SK-N-SH (cell line): ENCODE measurements around the gene ZFHX3. TPM values are rescaled to one million over a fixed set of nuclear protein-coding genes. Genes with fewer than 3 reads are reported as not detected.
A peak's percentile ranks its signal among the peaks of the same experiment; 100 is the strongest.

Experiments
- CTCF ChIA-PET: fragments of 300-600, 350-600 bp; formaldehyde crosslinking; extraction: SDS; loops from one replicate; lab custom pipeline; 2021; lab: Yijun Ruan, JAX
- POLR2A ChIA-PET: fragments of 350-600 bp; sonication (Branson Sonifier 250); formaldehyde crosslinking; extraction: SDS; loops from one replicate; lab custom pipeline; 2020; ENCODE audit warnings: antibody characterized with exemption, inconsistent platforms; lab: Yijun Ruan, JAX
- DNase-seq: peaks from one replicate; pipeline ENCODE4 v3.0.0; 2012
- H2AFZ ChIP-seq: fragments of 200-600 bp; sonication (generic); 2 replicates; pipeline ENCODE4 v1.8.1; 2016; ENCODE audit warnings: antibody characterized with exemption, mild to moderate bottlenecking, low read depth
- H3F3A ChIP-seq: fragments of 200-600 bp; sonication (generic); replicated peaks from 2 replicates; pipeline ENCODE3; 2016; ENCODE audit warnings: antibody characterized with exemption, mild to moderate bottlenecking; ENCODE audit not compliant: insufficient read depth
- H3K27ac ChIP-seq, 2 experiments: fragments of 200-500 bp in 1 of 2; fragments of 200-600 bp in 1 of 2; sonication (Bioruptor generic) in 1 of 2; sonication (generic), shearing (Covaris generic) in 1 of 2; 2 replicates each; pipeline versions ENCODE4 v1.5.1 to v1.6.1; 2014 to 2016; ENCODE audit warnings: low read depth in 2 of 2, inconsistent platforms in 1 of 2, low read length in 1 of 2, mild to moderate bottlenecking in 1 of 2, mixed read lengths in 1 of 2
- H3K27me3 ChIP-seq: fragments of 200-600 bp; sonication (generic), shearing (Covaris generic); 2 replicates; pipeline ENCODE4 v1.6.1; 2016; ENCODE audit warnings: mixed run types; ENCODE audit not compliant: insufficient read depth
- H3K36me3 ChIP-seq, 2 experiments: fragments of 200-500 bp in 1 of 2; fragments of 200-600 bp in 1 of 2; sonication (Bioruptor generic) in 1 of 2; sonication (generic) in 1 of 2; replicated peaks in 1 of 2; 2 replicates each; pipeline versions ENCODE3 to v1.5.1; 2014 to 2016; ENCODE audit warnings: low read length in 1 of 2, mild to moderate bottlenecking in 1 of 2; ENCODE audit not compliant: insufficient read depth in 2 of 2, control insufficient read depth in 1 of 2
- H3K4me1 ChIP-seq, 2 experiments: fragments of 200-500 bp in 1 of 2; fragments of 200-600 bp in 1 of 2; sonication (Bioruptor generic) in 1 of 2; sonication (generic), shearing (Covaris generic) in 1 of 2; 2 replicates each; pipeline versions ENCODE4 v1.5.1 to v1.6.1; 2014 to 2016; ENCODE audit warnings: low read depth in 1 of 2, low read length in 1 of 2, mixed run types in 1 of 2; ENCODE audit not compliant: insufficient read depth in 2 of 2, control insufficient read depth in 1 of 2
- H3K4me2 ChIP-seq: fragments of 200-600 bp; sonication (generic), shearing (Covaris generic); 2 replicates; pipeline ENCODE4 v1.6.1; 2017; ENCODE audit warnings: mixed run types
- H3K4me3 ChIP-seq, 2 experiments: fragments of 200-500 bp in 1 of 2; fragments of 200-600 bp in 1 of 2; sonication (Bioruptor generic) in 1 of 2; sonication (generic), shearing (Covaris generic) in 1 of 2; 2 replicates each; pipeline versions ENCODE4 v1.5.1 to v1.8.1; 2014 to 2016; ENCODE audit warnings: low read depth in 2 of 2, inconsistent platforms in 1 of 2, low read length in 1 of 2, mild to moderate bottlenecking in 1 of 2, mixed read lengths in 1 of 2, moderate library complexity in 1 of 2
- H3K79me2 ChIP-seq: fragments of 200-600 bp; sonication (generic); 2 replicates; pipeline ENCODE4 v1.8.1; 2017; ENCODE audit warnings: mild to moderate bottlenecking; ENCODE audit not compliant: insufficient read depth
- H3K9ac ChIP-seq: fragments of 200-600 bp; sonication (generic); 2 replicates; pipeline ENCODE4 v1.6.1; 2017; ENCODE audit warnings: mixed run types
- H3K9me2 ChIP-seq: fragments of 200-600 bp; sonication (generic); 2 replicates; pipeline ENCODE4 v1.6.1; 2017; ENCODE audit warnings: mixed run types
- H3K9me3 ChIP-seq: fragments of 200-600 bp; sonication (generic); 2 replicates; pipeline ENCODE4 v1.6.1; 2017; ENCODE audit warnings: mixed run types, mild to moderate bottlenecking, moderate library complexity
- H4K20me1 ChIP-seq: fragments of 200-600 bp; sonication (generic); 2 replicates; pipeline ENCODE4 v1.6.1; 2017; ENCODE audit warnings: mild to moderate bottlenecking, mixed run types; ENCODE audit not compliant: insufficient read depth
- CHD2 ChIP-seq: fragments of 150-350 bp; IDR thresholded peaks from 2 replicates; pipeline ENCODE4 v1.6.1; 2018; ENCODE audit warnings: low read length; ENCODE audit not compliant: partially characterized antibody
- MEF2A ChIP-seq: IDR thresholded peaks from 2 replicates; pipeline ENCODE4 v1.4.0; 2012; ENCODE audit warnings: low read depth, borderline replicate concordance
- REST ChIP-seq: IDR thresholded peaks from 2 replicates; pipeline ENCODE4 v1.6.1; 2012; ENCODE audit warnings: mild to moderate bottlenecking, low read depth, low read length, moderate library complexity
- RXRA ChIP-seq: IDR thresholded peaks from 2 replicates; pipeline ENCODE4 v1.4.0; 2012; ENCODE audit warnings: low read depth, mild to moderate bottlenecking, borderline replicate concordance
- TAF1 ChIP-seq: IDR thresholded peaks from 2 replicates; pipeline ENCODE4 v1.6.1; 2012; ENCODE audit warnings: low read depth, mild to moderate bottlenecking, low read length, moderate library complexity, borderline replicate concordance
- USF2 ChIP-seq: fragments of 150-350 bp; IDR thresholded peaks from 2 replicates; pipeline ENCODE4 v1.6.1; 2017; ENCODE audit warnings: antibody characterized with exemption, low read length, low read depth, borderline replicate concordance
- YY1 ChIP-seq: IDR thresholded peaks from 2 replicates; pipeline ENCODE4 v1.4.0; 2012; ENCODE audit warnings: low read depth, mild to moderate bottlenecking
- ZBTB33 ChIP-seq: IDR thresholded peaks from 2 replicates; pipeline ENCODE4 v1.4.0; 2012; ENCODE audit warnings: low read depth, borderline replicate concordance
- WGBS: methylation state at CpG from one replicate; pipeline ENCODE4 v1.1.6; 2017; ENCODE audit warnings: low lambda C conversion rate; 5-methylcytosine and 5-hydroxymethylcytosine counted together
- polyA plus RNA-seq, 3 experiments: library from polyadenylated mRNA; depleted of rRNA; stranded (reverse); fragments of >200 nt; gene quantifications; 2 replicates each; pipeline ENCODE4 v1.2.3, GENCODE V29; 2012
- TF ChIP-seq, protein P1 (sequence below): fragments of 200-600 bp; sonication (generic); IDR thresholded peaks from 2 replicates; pipeline ENCODE4 v1.6.1; 2017; ENCODE audit warnings: antibody characterized with exemption, mild to moderate bottlenecking, moderate library complexity

The ZFHX3 gene
- polyA plus RNA-seq, 1 of the 3 experiments (the other 2 are of a cell fraction), result 2.0 TPM

DNA sequence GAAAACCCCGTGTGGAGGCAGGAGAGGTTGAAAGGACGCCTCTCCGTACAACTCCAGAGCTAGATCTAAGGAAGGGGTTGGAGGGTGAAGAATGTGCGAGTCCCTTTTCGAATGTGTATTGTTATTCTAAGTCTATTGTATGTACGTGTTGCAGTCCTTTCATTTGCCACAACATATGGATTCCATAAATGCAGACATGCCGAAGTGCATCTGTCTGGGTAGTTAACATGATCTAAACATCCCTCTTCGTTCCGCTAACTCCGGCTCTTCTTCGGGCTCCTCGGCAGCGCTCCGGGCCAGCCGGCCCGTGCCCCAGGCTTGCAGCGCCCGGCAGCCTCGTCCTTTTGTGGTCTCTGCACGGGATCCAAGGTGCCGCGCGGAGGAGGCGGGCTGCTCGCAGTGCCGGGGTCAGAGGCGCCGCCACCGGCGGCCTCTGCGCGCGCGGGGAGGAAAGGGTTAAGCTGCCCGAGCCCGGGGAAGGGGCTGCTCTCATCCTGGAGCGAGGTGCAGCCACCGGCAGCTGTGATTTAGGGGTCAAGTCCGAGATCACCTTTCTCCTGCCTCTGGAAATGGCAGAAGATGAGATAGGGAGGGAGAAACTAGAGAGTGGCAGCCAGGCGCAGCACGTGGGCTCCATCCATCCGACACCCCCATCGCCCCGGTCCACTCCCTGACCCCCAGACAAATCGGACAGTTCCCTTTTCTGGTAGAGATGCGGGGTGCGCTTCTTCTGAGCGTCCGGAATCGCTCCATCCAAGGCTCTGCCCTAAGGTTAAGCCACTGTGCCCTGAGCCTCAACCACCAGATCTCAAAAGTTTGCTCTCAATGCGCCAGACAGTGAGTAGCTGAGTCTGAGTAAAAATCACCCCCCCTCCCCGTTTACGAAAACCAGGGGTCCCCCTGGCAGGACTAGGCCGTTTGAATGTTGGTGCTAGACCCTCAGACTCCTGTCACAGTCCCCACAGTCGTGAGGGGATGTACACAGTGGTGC is 15.1 kb upstream of the ZFHX3 start:
- no peaks in the 10 kb centered on the region for H4K20me1 ChIP-seq
- peaks cover 9 to 22% of the 10 kb centered on the region in 2 experiments for H3K4me1 ChIP-seq
- DNase-seq, result peak; percentile 79
- no peaks in the 10 kb centered on the region for H3K27me3 ChIP-seq
- H3K27ac ChIP-seq, result peak overlapping the region in 1 of 2 experiments; percentile 29; a peak in 1 of 4 replicates
- TF ChIP-seq USF2 (no peak), TAF1 (no peak), REST (no peak), YY1 (no peak), RXRA (no peak), CHD2 (no peak), ZBTB33 (no peak), MEF2A (no peak)
- TF ChIP-seq, protein P1, sequence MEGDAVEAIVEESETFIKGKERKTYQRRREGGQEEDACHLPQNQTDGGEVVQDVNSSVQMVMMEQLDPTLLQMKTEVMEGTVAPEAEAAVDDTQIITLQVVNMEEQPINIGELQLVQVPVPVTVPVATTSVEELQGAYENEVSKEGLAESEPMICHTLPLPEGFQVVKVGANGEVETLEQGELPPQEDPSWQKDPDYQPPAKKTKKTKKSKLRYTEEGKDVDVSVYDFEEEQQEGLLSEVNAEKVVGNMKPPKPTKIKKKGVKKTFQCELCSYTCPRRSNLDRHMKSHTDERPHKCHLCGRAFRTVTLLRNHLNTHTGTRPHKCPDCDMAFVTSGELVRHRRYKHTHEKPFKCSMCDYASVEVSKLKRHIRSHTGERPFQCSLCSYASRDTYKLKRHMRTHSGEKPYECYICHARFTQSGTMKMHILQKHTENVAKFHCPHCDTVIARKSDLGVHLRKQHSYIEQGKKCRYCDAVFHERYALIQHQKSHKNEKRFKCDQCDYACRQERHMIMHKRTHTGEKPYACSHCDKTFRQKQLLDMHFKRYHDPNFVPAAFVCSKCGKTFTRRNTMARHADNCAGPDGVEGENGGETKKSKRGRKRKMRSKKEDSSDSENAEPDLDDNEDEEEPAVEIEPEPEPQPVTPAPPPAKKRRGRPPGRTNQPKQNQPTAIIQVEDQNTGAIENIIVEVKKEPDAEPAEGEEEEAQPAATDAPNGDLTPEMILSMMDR, result no peak
- ChIA-PET CTCF (interaction anchor here (0.7 to 2.3 kb wide), 9 partner anchors 8 to 680 kb away, joined by 3 to 7 read pairs (median 3); no protein-coding TSS in a partner anchor), POLR2A (interaction anchor here (0.8 to 1.8 kb wide), 3 partner anchors 8 to 121 kb away, joined by 3 to 7 read pairs (median 3); no protein-coding TSS in a partner anchor)
- 71% methylated on average over 46 of the region's 55 CpGs for WGBS
- no peaks in the 10 kb centered on the region for H3K9me2 ChIP-seq
- H2AFZ ChIP-seq, result peak overlapping the region; percentile 32; the same call in 1 of the 2 replicates
- peak overlapping the region; percentile 81; the same call in 1 of the 2 replicates for H3K9ac ChIP-seq
- H3K9me3 ChIP-seq, result no peaks in the 10 kb centered on the region
- peak overlapping the region; percentile 33 to 46; a peak in 3 of 4 replicates for H3K4me3 ChIP-seq
- H3K79me2 ChIP-seq, result peaks cover 38% of the 10 kb centered on the region
- no peaks in the 10 kb centered on the region for H3K36me3 ChIP-seq
- H3F3A ChIP-seq, result peaks cover 8% of the 10 kb centered on the region
- peak overlapping the region; percentile 78 for H3K4me2 ChIP-seq
